Muscle layer of duodenum (tissue), 2 donors: ENCODE measurements around the gene HAUS5.
"Not testable (repeated sequence)": the region's sequence is repeated elsewhere in the genome, so short reads cannot be mapped to it uniquely, and the experiment has no call there.

ENCODE experiments used
- H3K27ac ChIP-seq: one replicate; pipeline ENCODE4 v1.7.0; 2013; ENCODE audit warnings: mild to moderate bottlenecking, low read length
- H3K27me3 ChIP-seq: one replicate; pipeline ENCODE4 v1.7.0; 2013; ENCODE audit warnings: low read depth, mild to moderate bottlenecking, control low read depth, low read length
- H3K36me3 ChIP-seq, 2 donors: one replicate each; pipeline ENCODE4 v1.7.0; 2013; ENCODE audit warnings: low read length in 2 of 2, control low read depth in 1 of 2, mild to moderate bottlenecking in 1 of 2; ENCODE audit not compliant: insufficient read depth in 2 of 2, control insufficient read depth in 1 of 2
- H3K4me1 ChIP-seq, 2 donors: one replicate each; pipeline ENCODE4 v1.7.0; 2013; ENCODE audit warnings: low read length in 2 of 2, mild to moderate bottlenecking in 2 of 2, control low read depth in 1 of 2, moderate library complexity in 1 of 2; ENCODE audit not compliant: insufficient read depth in 2 of 2, control insufficient read depth in 1 of 2
- H3K4me3 ChIP-seq, 2 donors: one replicate each; pipeline ENCODE4 v1.7.0; 2013; ENCODE audit warnings: low read length in 2 of 2, low read depth in 1 of 2, mild to moderate bottlenecking in 1 of 2
- H3K9me3 ChIP-seq, 2 donors: one replicate each; pipeline ENCODE4 v1.7.0; 2013; ENCODE audit warnings: low read length in 2 of 2, control low read depth in 1 of 2, mild to moderate bottlenecking in 1 of 2; ENCODE audit not compliant: control insufficient read depth in 1 of 2
- donor health status: healthy.

The HAUS5 gene

DNA sequence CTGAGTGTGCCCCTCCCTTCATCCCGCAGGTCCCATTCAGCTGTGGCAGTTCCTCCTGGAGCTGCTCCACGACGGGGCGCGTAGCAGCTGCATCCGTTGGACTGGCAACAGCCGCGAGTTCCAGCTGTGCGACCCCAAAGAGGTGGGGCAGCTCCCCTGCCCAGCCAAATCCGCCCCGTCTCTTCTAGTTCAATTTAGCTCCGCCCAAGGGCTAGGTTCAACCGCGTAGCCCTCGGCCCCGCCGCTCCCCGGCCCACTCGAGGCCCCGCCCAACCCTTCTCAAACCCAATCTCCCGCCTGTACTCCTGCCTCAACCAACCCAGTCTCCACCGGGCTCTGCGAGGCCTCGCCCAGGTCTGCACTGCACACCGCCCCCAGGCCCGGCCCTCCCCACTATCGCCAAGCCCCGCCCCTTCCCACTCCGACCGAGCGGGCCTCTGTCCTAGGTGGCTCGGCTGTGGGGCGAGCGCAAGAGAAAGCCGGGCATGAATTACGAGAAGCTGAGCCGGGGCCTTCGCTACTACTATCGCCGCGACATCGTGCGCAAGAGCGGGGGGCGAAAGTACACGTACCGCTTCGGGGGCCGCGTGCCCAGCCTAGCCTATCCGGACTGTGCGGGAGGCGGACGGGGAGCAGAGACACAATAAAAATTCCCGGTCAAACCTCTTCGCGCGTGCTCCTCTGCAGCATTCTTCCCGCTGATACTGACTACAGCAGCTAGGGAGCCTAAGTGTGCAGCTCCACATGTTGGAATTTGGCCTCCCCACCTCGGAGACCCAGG, 31.9 kb downstream of the HAUS5 start:
- peak overlapping the region; percentile 73 to 81 for H3K4me3 ChIP-seq
- H3K4me1 ChIP-seq, result peaks cover 0 to 43% of the 10 kb centered on the region in 2 donors
- no peaks in the 10 kb centered on the region for H3K9me3 ChIP-seq
- H3K27me3 ChIP-seq, result no peaks in the 10 kb centered on the region
- H3K36me3 ChIP-seq, result no peaks in the 10 kb centered on the region
- H3K27ac ChIP-seq, result peak overlapping the region; percentile 91

- Histone ChIP-seq H3K4me3 (peak overlapping the region; percentile 73 to 81), H3K27me3 (no peaks in the 10 kb centered on the region), H3K27ac (peak overlapping the region; percentile 60), H3K36me3 (no peaks in the 10 kb centered on the region), H3K9me3 (no peaks in the 10 kb centered on the region), H3K4me1 (peaks cover 0 to 50% of the 10 kb centered on the region in 2 donors)
Observed at GRCh38 chr19:35644987-35645679, 32.6 kb downstream of the HAUS5 start.

DNA sequence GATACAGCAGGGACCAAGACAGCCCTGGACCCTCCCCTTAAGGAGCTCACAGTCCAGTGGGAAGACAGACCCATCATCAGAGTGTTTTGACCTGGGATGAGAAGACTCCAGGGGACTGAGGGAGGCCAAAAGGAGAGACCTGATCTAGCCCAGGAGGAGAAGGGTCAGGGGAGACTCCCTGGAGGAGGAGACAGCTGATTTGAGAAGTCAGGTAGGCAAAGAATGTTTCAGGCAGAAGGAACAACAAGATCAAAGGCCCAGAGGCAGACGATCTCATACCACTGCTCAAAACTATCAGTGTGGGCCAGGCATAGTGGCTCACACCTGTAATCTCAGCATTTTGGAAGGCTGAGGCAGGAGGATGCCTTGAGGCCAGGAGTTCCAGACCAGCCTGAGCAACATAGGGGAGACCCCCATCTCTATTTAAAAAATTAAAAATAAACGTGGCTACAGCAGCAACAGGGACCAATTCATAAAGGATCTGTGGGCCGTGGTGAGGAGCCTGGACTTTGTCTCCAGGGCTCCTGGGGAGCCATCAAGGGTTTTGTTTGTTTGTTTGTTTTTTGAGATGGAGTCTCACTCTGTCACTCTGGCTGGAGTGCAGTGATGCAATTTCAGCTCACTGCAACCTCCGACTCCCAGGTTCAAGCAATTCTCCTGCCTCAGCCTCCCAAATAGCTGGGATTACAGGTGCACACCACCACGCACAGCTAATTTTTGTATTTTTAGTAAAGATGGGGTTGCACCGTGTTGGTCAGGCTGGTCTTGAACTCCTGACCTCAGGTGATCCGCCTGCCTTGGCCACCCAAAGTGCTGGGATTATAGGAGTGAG, 33.4 kb downstream of the HAUS5 start:
- no peaks in the 10 kb centered on the region for H3K27me3 ChIP-seq
- peaks cover 0 to 55% of the 10 kb centered on the region in 2 donors for H3K4me1 ChIP-seq

GRCh38 chr19:35648017-35648961, 35.8 kb downstream of the HAUS5 start, which contains the start of gene COX6B1:
COX6B1 (plus strand) TSS chr19:35648323; CDS start chr19:35651244, 2,921 bp downstream.
- H3K4me3 ChIP-seq, result peak within 1 kb of the TSS; percentile 71 to 82
- no peaks in the 10 kb centered on the region for H3K27me3 ChIP-seq
- H3K9me3 ChIP-seq, result no peaks in the 10 kb centered on the region
- H3K36me3 ChIP-seq, result peaks cover 0 to 8% of the 10 kb centered on the region in 2 donors
- H3K27ac ChIP-seq, result peak within 1 kb of the TSS; percentile 91
- H3K4me1 ChIP-seq, result peaks cover 0 to 41% of the 10 kb centered on the region in 2 donors

More for the DNA sequence above, 33.4 kb downstream of the HAUS5 start:
- H3K4me3 ChIP-seq, result peak overlapping the region in 1 of 2 donors; percentile 73
- no peaks in the 10 kb centered on the region for H3K9me3 ChIP-seq
- no peak overlapping the region for H3K27ac ChIP-seq
- H3K36me3 ChIP-seq, result no peaks in the 10 kb centered on the region

DNA sequence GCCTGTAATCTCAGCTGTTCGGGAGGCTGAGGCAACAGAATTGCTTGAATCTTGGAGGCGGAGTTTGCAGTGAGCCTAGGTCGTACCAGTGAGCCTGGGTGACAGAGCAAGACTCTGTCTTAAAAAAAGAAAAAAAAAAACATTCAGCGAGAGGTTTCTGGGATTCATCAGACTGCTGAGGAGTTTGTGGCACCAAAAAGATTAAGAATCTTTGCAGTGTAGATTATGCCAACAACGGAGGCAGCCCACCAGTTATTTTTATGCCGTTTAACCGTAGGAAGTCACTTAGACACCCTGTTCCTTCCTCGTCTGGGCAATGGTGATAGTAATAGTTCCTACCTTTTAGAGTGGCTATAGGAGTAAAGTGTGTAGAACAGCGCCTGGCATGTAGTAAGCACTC, 38.0 kb downstream of the HAUS5 start:
- H3K4me3 ChIP-seq, result no peak overlapping the region
- peaks cover 5 to 27% of the 10 kb centered on the region in 2 donors for H3K36me3 ChIP-seq

GRCh38 chr19:35654828-35655227, 42.3 kb downstream of the HAUS5 start:
- H3K9me3 ChIP-seq, H3K4me1 ChIP-seq, H3K27ac ChIP-seq, H3K4me3 ChIP-seq, H3K27me3 ChIP-seq: not testable (repeated sequence)
- peaks cover 19 to 55% of the 10 kb centered on the region in 2 donors for H3K36me3 ChIP-seq

More for the DNA sequence above, 38.0 kb downstream of the HAUS5 start:
- Histone ChIP-seq H3K4me1 (peaks cover 0 to 22% of the 10 kb centered on the region in 2 donors), H3K27ac (no peak overlapping the region), H3K9me3 (no peaks in the 10 kb centered on the region), H3K27me3 (no peaks in the 10 kb centered on the region)

- H3K4me3 ChIP-seq, result no peak overlapping the region
- H3K27ac ChIP-seq, result no peak overlapping the region
- H3K36me3 ChIP-seq, result peaks cover 19 to 55% of the 10 kb centered on the region in 2 donors
- H3K27me3 ChIP-seq, result no peaks in the 10 kb centered on the region
- H3K9me3 ChIP-seq, result no peaks in the 10 kb centered on the region
- peaks cover 0 to 5% of the 10 kb centered on the region in 2 donors for H3K4me1 ChIP-seq
Observed at GRCh38 chr19:35655600-35655999, 43.1 kb downstream of the HAUS5 start.

- H3K27me3 ChIP-seq, result no peaks in the 10 kb centered on the region
- peaks cover 19 to 53% of the 10 kb centered on the region in 2 donors for H3K36me3 ChIP-seq
- H3K27ac ChIP-seq, result no peak overlapping the region
- no peaks in the 10 kb centered on the region for H3K4me1 ChIP-seq
- H3K9me3 ChIP-seq, result no peaks in the 10 kb centered on the region
- no peak overlapping the region for H3K4me3 ChIP-seq
Observed at GRCh38 chr19:35656700-35657099, 44.2 kb downstream of the HAUS5 start.

GRCh38 chr19:35657904-35658700, 45.6 kb downstream of the HAUS5 start:
- Histone ChIP-seq H3K27ac (no peak overlapping the region), H3K9me3 (no peaks in the 10 kb centered on the region), H3K27me3 (no peaks in the 10 kb centered on the region), H3K4me3 (no peak overlapping the region), H3K4me1 (no peaks in the 10 kb centered on the region), H3K36me3 (peaks cover 19 to 47% of the 10 kb centered on the region in 2 donors)

DNA sequence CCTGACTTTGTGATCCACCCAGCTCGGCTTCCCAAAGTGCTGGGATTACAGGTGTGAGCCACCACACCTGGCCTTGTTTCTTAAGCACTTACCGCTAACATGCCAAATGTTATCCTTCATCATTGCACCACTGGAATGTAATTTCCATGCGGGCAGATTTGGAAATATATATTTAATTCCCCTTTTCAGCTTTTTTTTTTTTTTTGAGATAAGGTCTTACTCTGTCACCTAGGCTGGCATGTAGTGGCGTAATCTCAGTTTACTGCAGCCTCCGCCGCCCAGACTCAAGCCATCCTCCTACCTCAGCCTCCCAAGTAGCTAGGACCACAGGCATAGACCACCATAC, 49.4 kb downstream of the HAUS5 start:
- Histone ChIP-seq H3K4me3 (no peak overlapping the region), H3K9me3 (no peaks in the 10 kb centered on the region), H3K4me1 (no peaks in the 10 kb centered on the region), H3K27me3 (no peaks in the 10 kb centered on the region), H3K27ac (no peak overlapping the region), H3K36me3 (peaks cover 8 to 16% of the 10 kb centered on the region in 2 donors)
